Neural progenitor cell (in vitro differentiated cells): ENCODE measurements around the gene IGSF3. TPM values are rescaled to one million over a fixed set of nuclear protein-coding genes. Genes with fewer than 3 reads are reported as not detected.

Experiments used
- DNase-seq: peaks from one replicate; pipeline ENCODE4 v3.0.0-alpha.2; 2016; ENCODE audit warnings: low spot score
- H2AFZ ChIP-seq: fragments of 200-600 bp; sonication (generic); replicated peaks from 2 replicates; pipeline ENCODE4 v1.6.1; 2016; ENCODE audit warnings: antibody characterized with exemption
- H3F3A ChIP-seq: fragments of 200-600 bp; sonication (generic); 2 replicates; pipeline ENCODE4 v1.6.1; 2016; ENCODE audit warnings: antibody characterized with exemption, low read depth
- H3K27ac ChIP-seq: fragments of 200-600 bp; sonication (generic); 2 replicates; pipeline ENCODE4 v1.5.1; 2016; ENCODE audit warnings: mild to moderate bottlenecking
- H3K27me3 ChIP-seq: fragments of 200-600 bp; sonication (generic); 2 replicates; pipeline ENCODE4 v1.6.1; 2016; ENCODE audit warnings: mild to moderate bottlenecking, moderate library complexity
- H3K36me3 ChIP-seq: fragments of 200-600 bp; sonication (generic); 2 replicates; pipeline ENCODE4 v1.5.1; 2016
- H3K4me1 ChIP-seq: fragments of 200-600 bp; sonication (generic); 2 replicates; pipeline ENCODE4 v1.6.1; 2016; ENCODE audit warnings: mixed run types
- H3K4me2 ChIP-seq: fragments of 200-600 bp; sonication (generic); 2 replicates; pipeline ENCODE4 v1.6.1; 2016
- H3K4me3 ChIP-seq: fragments of 200-600 bp; sonication (generic); 2 replicates; pipeline ENCODE4 v1.5.1; 2016
- H3K79me2 ChIP-seq: fragments of 200-600 bp; sonication (generic); 2 replicates; pipeline ENCODE4 v1.6.1; 2016; ENCODE audit warnings: low read depth
- H3K9ac ChIP-seq: fragments of 200-600 bp; sonication (generic); 2 replicates; pipeline ENCODE4 v1.6.1; 2016
- H3K9me3 ChIP-seq: fragments of 200-600 bp; sonication (generic); 2 replicates; pipeline ENCODE4 v1.5.1; 2016; ENCODE audit warnings: low read depth
- H4K20me1 ChIP-seq: fragments of 200-600 bp; sonication (generic); 2 replicates; pipeline ENCODE4 v1.6.1; 2016; ENCODE audit warnings: low read depth
- H3K27ac Mint-ChIP-seq: 3 replicates; pipeline ENCODE4 v1.8.0; 2021; ENCODE audit warnings: mixed read lengths
- H3K27me3 Mint-ChIP-seq: 2 replicates; pipeline ENCODE4 v1.8.0; 2022; ENCODE audit warnings: low read depth, mild to moderate bottlenecking, inconsistent platforms, moderate library complexity, mixed read lengths; ENCODE audit not compliant: insufficient read depth
- H3K36me3 Mint-ChIP-seq: 3 replicates; pipeline ENCODE4 v1.8.0; 2021; ENCODE audit warnings: mixed read lengths
- H3K4me1 Mint-ChIP-seq: 3 replicates; pipeline ENCODE4 v1.8.0; 2021; ENCODE audit warnings: mixed read lengths
- H3K4me3 Mint-ChIP-seq: 3 replicates; pipeline ENCODE4 v1.8.0; 2021; ENCODE audit warnings: mild to moderate bottlenecking, moderate library complexity, mixed read lengths
- H3K9me3 Mint-ChIP-seq: 3 replicates; pipeline ENCODE4 v1.8.0; 2020; ENCODE audit warnings: mixed read lengths
- EZH2 ChIP-seq: fragments of 200-600 bp; sonication (generic); IDR thresholded peaks from 2 replicates; pipeline ENCODE4 v1.6.1; 2017; ENCODE audit warnings: antibody characterized with exemption, mild to moderate bottlenecking, moderate library complexity
- EZH2phosphoT487 ChIP-seq: fragments of 200-600 bp; sonication (generic); IDR thresholded peaks from 2 replicates; pipeline ENCODE4 v1.6.1; 2017; ENCODE audit warnings: antibody characterized with exemption
- total RNA-seq: library from RNA; depleted of rRNA; stranded (reverse); fragments of >200 nt; gene quantifications from 2 replicates; pipeline ENCODE4 v1.2.3, GENCODE V29; 2015; ENCODE audit warnings: low replicate concordance
- TF ChIP-seq, protein P1 (sequence below): fragments of 200-600 bp; sonication (generic); IDR thresholded peaks from 2 replicates; pipeline ENCODE4 v1.5.1; 2017; ENCODE audit warnings: antibody characterized with exemption, mild to moderate bottlenecking

The IGSF3 gene
- total RNA-seq, 1 donor from 2014 or later: 24.0 TPM

DNA sequence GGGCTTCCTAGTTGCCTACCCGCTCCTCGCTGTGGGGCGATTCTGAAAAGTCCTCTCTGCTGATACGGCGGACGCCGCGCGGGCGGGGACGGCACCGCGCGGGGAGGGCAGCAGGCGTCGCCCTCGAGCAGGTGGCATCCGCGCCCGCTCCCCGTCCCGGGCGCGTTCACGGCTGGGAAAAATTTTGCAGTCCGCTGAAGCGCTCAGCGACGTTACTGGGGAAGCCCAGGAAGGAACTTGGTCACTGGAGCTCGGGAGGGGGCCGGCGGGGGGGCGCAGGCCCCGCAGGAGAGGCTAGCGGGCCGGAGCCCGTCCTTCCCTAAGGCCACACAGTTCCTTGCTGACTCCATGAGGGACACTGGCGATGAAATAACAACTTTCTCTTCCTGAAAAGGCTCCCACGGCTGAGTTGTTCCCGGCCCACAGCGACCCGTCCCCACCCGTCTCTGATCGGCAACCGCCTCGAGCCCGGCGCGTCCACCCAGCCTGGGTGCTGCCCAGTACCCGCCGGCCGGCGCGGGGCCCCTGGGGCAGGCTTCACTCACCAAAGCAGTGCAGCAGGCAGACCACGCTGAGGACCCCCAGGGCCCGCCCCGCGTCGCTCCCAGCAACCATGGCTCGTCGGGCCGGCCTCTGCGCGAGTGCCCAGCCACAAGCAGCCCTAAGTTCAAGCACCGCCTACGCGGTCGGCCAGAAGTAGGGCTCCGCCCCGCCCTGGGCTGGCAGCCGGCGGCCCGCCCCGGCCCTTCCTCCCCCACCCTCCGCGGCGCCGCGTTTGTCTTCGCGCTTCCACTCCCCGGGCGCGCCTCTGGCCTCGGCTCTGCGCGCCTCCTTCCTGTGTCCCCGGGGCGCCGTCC is 96.9 kb downstream of the IGSF3 start, which contains the start of gene CD58:
CD58 (minus strand) TSS at position 669 of the 857 bp plus-strand sequence; CDS start at position 615, 54 bp downstream.
- TF ChIP-seq EZH2: no peak
- TF ChIP-seq, protein P1, sequence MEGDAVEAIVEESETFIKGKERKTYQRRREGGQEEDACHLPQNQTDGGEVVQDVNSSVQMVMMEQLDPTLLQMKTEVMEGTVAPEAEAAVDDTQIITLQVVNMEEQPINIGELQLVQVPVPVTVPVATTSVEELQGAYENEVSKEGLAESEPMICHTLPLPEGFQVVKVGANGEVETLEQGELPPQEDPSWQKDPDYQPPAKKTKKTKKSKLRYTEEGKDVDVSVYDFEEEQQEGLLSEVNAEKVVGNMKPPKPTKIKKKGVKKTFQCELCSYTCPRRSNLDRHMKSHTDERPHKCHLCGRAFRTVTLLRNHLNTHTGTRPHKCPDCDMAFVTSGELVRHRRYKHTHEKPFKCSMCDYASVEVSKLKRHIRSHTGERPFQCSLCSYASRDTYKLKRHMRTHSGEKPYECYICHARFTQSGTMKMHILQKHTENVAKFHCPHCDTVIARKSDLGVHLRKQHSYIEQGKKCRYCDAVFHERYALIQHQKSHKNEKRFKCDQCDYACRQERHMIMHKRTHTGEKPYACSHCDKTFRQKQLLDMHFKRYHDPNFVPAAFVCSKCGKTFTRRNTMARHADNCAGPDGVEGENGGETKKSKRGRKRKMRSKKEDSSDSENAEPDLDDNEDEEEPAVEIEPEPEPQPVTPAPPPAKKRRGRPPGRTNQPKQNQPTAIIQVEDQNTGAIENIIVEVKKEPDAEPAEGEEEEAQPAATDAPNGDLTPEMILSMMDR: peak; percentile 71
- Histone ChIP-seq H2AFZ (peak within 1 kb of the TSS; percentile 92), H3K9ac (no peak within 1 kb of the TSS), H3K27me3 (peaks cover 12% of the 10 kb centered on the region), H4K20me1 (no peaks in the 10 kb centered on the region), H3K4me1 (peaks cover 3% of the 10 kb centered on the region), H3K36me3 (no peaks in the 10 kb centered on the region), H3K4me2 (peak within 1 kb of the TSS; percentile 79), H3K79me2 (no peaks in the 10 kb centered on the region), H3K4me3 (peak within 1 kb of the TSS; percentile 67), H3K9me3 (no peaks in the 10 kb centered on the region), H3F3A (peaks cover 4% of the 10 kb centered on the region), H3K27ac (no peak within 1 kb of the TSS)
- Mint-ChIP-seq H3K27me3 (peaks cover 2% of the 10 kb centered on the region), H3K36me3 (no peaks in the 10 kb centered on the region), H3K27ac (peak within 1 kb of the TSS; percentile 84), H3K4me1 (peaks cover 30% of the 10 kb centered on the region), H3K9me3 (no peaks in the 10 kb centered on the region), H3K4me3 (peak within 1 kb of the TSS; percentile 87)
- DNase-seq: peak; percentile 91

DNA sequence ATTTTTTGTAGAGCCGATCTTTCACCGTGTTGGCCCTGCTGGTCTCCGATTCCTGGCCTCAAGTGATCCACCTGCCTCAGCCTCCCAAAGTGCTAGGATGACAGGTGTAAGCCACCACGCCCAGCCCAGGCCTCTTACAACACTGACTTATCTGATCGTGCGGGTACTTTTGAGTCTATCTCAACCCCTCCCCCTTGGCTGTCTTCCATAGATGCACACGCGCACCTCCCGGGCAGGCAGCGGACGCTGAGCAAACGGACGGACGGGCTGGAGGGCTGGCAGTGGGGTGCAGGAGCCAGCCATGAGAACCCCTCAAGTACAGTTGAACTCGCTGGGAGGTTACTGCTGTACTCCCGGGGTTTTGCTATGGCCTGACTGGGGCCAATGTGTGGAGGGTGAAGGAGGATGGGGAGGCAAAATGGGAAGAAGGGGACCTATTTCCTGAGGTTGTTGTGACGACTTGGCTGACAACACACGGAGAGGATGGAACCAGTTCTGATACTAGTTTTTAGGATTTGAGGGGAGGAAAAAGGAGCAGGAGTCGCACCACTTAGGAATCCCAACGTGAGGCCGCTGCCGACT is 97.7 kb downstream of the IGSF3 start:
- Histone ChIP-seq H3K4me3 (peak overlapping the region; percentile 67), H3K36me3 (no peaks in the 10 kb centered on the region), H3K4me2 (peak overlapping the region; percentile 79), H3K79me2 (no peaks in the 10 kb centered on the region), H3K9ac (no peak overlapping the region), H2AFZ (no peak overlapping the region), H3K27ac (no peak overlapping the region), H3F3A (peaks cover 4% of the 10 kb centered on the region), H3K27me3 (peaks cover 12% of the 10 kb centered on the region), H3K9me3 (no peaks in the 10 kb centered on the region), H3K4me1 (peaks cover 2% of the 10 kb centered on the region), H4K20me1 (no peaks in the 10 kb centered on the region)
- peaks cover 4% of the 10 kb centered on the region for H3K27me3 Mint-ChIP-seq
- peak overlapping the region; percentile 87 for H3K4me3 Mint-ChIP-seq
- peaks cover 25% of the 10 kb centered on the region for H3K4me1 Mint-ChIP-seq
- peak overlapping the region; percentile 19 for H3K27ac Mint-ChIP-seq
- peak; percentile 20 for DNase-seq
- TF ChIP-seq EZH2phosphoT487 (no peak), EZH2 (no peak)
- TF ChIP-seq, protein P1: no peak
- H3K36me3 Mint-ChIP-seq: peaks cover 2% of the 10 kb centered on the region
- peaks cover 2% of the 10 kb centered on the region for H3K9me3 Mint-ChIP-seq

DNA sequence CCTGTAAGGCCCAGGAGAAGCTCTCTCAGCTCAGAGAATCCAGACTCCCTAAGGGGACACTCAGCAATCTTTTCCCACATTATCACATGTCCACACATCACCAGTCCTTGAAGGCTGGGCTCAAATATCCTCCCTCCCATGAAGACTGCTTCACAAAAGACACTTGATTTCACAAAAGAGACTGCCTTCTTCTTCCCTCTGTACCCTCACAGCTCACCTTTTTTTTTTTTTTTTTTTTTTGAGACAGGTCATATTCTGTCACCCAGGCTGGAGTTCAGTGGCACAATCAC is 98.2 kb downstream of the IGSF3 start:
- Histone ChIP-seq H3K9ac (no peak overlapping the region), H3K9me3 (no peaks in the 10 kb centered on the region), H2AFZ (no peak overlapping the region), H3K27me3 (peaks cover 12% of the 10 kb centered on the region), H3K4me2 (no peak overlapping the region), H3K27ac (no peak overlapping the region), H3K4me1 (no peaks in the 10 kb centered on the region), H3K36me3 (no peaks in the 10 kb centered on the region), H3K79me2 (no peaks in the 10 kb centered on the region), H3K4me3 (no peak overlapping the region), H4K20me1 (no peaks in the 10 kb centered on the region), H3F3A (peaks cover 4% of the 10 kb centered on the region)
- Mint-ChIP-seq H3K27ac (peak overlapping the region; percentile 75), H3K4me1 (peaks cover 20% of the 10 kb centered on the region), H3K27me3 (peaks cover 5% of the 10 kb centered on the region), H3K9me3 (peaks cover 5% of the 10 kb centered on the region), H3K36me3 (peaks cover 4% of the 10 kb centered on the region), H3K4me3 (peak overlapping the region; percentile 87)
- TF ChIP-seq, protein P1: no peak
- TF ChIP-seq EZH2phosphoT487 (no peak), EZH2 (no peak)
- no peak for DNase-seq
